A172 (cell line): ENCODE data around the gene CAMTA1. TPM values are rescaled to one million over a fixed set of nuclear protein-coding genes. Genes with fewer than 3 reads are reported as not detected.

Experiments
- DNase-seq: peaks from one replicate; pipeline ENCODE4 v3.0.0-alpha.2; 2015; ENCODE audit warnings: low spot score
- total RNA-seq: library from RNA; depleted of rRNA; stranded (reverse); fragments of >200 nt; shearing (Covaris generic); gene quantifications from 2 replicates; pipeline ENCODE4 v1.2.3, GENCODE V29; 2014

The CAMTA1 gene
- total RNA-seq, 1 experiment from 2014 or later: 97.5 TPM

DNA sequence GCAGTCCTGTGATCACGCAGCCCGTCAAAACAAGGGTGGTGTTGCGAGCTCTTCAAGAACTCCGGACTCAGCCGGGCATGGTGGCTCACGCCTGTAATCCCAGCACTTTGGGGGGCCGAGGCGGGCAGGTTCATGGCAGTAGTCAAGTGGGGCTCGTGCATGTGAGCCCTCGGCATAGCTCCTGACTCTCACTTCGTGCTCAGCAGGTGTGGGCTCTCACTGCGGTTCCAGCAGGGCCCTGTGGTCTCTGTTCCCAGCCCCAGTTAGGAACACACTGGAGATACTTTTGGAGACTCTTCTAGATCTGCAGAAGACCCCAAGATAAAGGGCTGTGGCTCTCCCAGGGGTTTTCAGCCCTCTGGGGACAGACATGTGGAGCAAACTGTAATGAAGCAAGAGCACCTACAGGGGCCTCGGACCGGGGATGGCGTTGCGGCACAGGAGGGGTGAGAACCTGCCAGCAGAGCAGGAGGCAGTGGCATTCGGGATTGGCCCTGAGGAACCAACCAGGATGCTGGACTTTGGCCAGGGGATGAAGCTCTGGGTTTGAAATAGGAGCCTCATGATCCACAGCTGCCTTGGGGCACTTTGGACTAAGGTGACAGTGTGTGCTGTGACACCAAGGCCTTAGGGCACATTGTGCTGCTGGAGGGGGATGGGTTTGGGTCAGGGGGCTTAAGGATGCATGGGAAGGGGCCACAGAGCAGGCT, 443.2 kb downstream of the CAMTA1 start:
- no peak for DNase-seq

DNA sequence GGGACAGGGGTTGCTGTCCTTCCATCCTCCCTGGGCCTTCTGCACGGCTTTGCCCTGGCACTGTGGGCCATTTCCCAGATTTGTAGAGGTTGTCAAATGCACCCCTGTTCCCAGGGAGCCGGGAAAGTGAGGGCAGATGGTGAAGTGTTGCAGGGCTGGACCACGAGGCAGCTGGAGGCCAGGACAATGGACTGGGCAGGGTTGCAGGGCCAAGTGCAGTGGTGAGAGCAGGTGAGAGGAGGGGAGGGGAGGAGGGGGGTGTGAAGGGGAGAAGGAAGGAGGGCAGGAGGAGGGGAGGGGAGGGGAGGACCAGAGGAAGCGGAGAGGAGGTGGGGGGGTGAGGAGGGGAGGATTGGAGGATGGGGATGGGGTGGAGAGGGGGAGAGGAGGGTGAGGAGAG, 443.9 kb downstream of the CAMTA1 start:
- no peak for DNase-seq

DNA sequence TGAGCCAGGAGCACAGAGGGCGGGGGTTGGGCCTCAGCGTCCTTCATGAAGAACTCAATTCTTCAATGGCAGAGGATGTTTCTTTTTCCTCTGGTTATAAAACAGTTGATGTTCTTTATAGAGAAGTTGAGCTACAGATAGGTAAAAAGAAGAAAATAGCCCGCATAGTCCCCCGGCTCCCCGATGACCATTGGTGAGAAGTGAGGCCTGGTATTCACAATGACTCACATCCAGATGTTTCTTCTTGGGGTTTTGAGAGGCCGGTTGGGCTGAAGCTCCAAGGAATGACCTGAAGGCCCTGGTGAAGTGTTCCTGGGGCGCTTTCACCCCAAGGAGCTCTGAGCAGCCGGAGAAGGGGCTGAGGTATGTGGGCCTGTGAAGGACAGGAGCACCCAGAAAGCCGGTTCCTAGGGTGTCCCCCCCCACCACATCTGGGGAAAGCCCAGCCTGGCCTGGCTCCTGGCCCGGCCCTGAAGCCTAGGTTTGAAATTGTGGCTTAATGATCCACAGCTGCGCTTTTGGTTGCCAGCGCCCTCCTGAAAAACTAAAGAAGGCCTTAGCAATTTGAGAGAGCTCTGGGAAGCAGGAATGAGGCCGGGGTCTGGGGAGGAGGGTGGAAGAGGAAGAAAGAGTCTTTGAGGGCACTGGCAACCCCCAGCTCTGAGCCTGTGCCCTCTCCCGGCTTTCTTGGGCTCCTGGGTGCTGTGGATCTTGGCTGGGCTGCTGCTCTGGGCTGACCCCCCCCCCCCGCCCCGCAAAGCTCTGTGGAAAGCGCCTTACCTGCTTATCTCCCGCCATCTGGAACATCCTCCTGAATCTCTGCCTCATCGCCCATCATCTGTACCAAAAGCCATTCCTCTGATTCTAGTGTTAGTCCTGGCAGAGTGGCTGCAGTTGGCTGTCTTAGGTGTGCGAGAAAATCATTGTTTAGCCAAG, 444.7 kb downstream of the CAMTA1 start:
- no peak for DNase-seq

DNA sequence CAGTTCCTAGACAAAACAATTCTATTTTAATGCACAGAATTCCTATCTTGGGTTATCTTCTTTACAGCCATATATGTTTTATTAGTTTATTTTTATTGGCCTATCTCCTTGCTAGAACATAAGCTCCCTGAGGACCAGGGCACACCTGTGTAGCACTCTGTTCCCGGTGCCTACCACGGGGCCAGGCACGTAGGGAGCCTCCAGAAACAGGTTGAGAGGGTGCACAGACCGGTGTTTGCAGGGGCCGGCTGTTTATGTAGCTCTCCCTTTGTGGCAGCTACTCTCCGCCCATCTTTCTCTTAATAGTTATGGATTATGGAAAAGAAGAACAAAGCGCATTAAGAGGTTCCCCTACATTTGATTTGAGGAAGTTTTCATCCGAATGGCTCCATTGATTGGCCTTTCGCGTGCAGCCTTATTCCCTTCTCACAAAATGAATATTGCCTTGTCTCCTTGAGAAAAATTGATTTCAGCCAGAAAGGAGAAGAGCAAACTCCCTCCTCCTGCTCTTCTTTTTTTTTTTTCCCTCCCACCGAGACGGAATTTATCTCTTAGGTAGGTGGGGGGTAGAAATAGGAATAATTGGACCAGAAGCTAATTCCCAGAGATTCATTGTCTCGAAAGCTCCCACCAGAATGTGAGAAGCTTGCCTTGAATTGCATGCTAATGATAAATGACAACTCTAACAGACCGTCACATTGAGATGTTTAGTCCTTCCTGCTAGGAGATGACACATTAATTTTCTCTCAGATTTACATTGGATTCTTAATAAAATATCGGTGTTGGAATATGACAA, 447.4 kb downstream of the CAMTA1 start:
- no peak for DNase-seq

GRCh38 chr1:7233237-7233540, 447.9 kb downstream of the CAMTA1 start:
- no peak for DNase-seq

GRCh38 chr1:7233646-7234470, 448.6 kb downstream of the CAMTA1 start:
- no peak for DNase-seq

- DNase-seq: no peak
These were observed 449.2 kb downstream of the CAMTA1 start for GRCh38 chr1:7234471-7234755.

DNA sequence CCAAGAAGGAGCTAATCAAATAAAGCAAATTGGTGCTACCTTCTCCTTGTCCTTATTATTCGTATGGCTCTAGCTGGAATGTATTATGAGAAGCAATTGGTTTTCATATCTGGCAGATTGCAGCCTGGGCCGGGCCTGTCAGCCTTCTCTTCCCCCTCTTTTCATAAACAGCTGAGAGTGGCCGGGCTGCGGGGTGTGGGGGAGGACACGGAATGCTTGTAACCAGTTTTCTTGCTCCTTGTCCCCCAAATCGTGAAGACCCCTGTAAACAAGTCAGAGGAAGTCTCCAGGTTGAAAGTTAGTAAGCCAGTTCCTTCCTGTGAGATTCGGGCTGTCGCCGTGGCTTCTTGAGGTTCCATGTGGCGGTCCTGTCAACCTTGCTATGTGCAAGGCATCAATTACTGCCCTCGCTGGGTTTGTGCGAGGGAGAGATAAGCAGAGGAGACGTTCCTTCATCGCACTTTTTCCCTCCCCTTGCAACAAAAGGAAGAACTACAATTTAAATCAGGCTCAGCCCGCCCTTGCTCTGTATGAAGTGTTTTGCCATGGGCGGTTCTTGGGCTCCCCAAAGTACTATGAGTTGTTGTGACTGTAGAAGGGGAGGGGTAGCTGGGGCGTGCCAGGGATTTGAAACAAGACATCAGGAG, 450.7 kb downstream of the CAMTA1 start:
- DNase-seq: no peak

DNA sequence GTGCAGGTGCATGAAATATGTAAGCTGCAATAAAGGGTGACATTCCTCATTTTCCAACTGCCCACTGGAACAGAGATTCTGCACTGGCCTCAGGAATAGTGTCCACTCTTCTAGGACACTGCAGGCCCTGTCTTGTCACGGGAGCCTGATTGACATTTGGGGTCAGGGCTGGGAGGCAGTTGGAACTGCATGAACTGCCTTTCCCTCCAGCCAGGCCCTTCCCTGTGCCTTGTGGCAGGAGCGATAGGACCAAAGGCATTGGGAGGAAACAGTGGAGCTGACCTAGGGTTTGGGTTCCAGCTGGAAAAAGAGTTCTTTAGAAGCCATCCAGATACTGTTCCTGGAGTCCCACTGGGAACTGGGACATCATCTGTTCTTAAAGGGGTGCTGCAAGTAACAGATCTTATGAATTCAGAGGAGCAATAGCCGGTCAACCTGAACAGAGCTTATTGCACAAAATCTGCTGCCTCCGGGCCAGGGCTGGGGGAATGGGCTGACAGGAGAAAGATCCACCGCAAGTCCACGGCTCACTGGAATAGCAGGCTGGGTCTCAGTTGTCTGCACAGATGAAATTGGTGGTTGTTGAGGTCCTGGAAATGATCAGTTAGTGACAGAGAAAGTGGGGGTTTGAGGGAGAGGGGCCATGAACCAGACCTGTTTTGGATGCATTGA, 451.7 kb downstream of the CAMTA1 start:
- DNase-seq: no peak

- DNase-seq: no peak
These were observed 461.9 kb downstream of the CAMTA1 start for GRCh38 chr1:7247158-7247557.

GRCh38 chr1:7247791-7248548, 462.7 kb downstream of the CAMTA1 start:
- no peak for DNase-seq

- DNase-seq: no peak
These were observed 463.4 kb downstream of the CAMTA1 start for GRCh38 chr1:7248549-7249199.

DNA sequence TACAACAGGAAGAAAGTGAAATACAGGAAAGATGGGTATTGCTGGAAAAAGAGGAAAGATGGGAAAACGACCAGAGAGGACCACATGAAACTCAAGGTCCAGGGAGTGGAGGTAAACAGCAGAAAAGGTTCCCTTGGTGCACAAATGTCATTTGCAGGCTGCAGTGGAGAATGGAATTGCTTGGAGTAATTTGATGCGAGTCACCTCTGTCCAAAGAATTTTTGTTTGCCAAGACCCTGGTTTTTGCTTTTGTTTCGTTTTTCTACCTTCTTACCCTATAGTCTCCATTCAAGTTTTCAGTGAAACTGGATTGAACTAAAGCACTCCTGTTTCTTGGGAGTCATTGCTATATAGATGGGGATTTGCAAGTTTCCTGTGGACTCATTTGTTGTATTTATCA, 464.3 kb downstream of the CAMTA1 start:
- DNase-seq: no peak

DNA sequence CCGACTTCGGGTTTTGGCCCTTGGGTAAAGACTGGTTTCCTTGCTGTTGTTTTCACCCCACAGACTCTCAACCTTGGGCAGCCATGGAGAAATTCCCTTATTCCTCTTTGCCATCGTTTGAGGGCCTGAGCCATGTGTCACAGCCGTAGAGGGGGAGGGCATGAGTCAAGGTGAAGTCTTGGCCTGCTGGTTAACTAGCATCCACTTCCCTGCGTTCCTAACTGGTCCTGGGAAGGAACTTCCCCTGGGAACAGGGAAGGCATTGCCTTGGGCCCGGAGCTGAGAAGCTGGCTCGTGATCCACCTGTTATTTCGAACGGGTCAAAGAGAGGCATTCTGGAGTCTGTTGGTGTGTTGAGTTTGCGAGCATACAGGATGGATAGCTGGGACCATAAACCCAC, 464.9 kb downstream of the CAMTA1 start:
- DNase-seq: peak; percentile 9

DNA sequence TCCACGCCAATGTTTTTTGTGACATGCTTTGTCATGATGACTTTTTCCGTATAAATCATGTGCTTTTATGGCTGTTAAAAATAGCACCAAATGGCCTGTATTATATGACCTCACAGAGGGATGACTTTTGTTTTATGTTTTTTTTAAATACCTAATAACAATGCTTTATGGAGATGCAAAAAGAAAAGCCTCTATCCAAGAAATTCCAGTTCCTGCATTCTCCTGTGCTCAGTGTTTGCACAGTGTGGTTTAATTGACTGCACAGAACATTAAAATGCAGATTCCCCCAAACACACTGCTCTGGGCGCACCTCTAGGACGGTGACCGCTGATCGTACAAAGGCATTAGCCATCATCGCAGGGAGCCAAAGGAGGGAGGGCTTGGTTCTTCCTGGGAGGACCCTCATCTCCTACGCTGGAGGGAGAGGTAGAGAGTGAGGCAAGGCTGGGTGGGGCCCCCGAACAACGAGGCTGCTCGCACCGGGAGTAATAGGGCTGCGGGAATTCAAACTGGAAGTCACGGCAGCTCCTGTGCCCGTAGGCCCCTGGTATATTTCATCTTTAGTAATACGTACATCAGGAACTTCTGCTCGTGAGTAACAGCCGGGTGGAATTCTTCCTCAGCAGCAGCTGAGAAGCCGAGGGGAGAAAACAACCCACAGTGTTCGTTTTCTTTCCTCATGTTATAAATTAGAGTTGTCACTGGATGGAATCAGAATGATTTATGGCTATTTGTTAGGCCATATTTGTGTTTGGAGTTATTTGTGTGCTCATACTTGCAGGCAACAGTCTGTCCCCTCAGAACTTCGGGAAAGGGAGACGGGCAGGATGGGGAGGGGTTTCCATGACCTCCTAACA, 465.6 kb downstream of the CAMTA1 start:
- no peak for DNase-seq

- DNase-seq: no peak
These were observed 466.2 kb downstream of the CAMTA1 start for GRCh38 chr1:7251454-7251800.

DNA sequence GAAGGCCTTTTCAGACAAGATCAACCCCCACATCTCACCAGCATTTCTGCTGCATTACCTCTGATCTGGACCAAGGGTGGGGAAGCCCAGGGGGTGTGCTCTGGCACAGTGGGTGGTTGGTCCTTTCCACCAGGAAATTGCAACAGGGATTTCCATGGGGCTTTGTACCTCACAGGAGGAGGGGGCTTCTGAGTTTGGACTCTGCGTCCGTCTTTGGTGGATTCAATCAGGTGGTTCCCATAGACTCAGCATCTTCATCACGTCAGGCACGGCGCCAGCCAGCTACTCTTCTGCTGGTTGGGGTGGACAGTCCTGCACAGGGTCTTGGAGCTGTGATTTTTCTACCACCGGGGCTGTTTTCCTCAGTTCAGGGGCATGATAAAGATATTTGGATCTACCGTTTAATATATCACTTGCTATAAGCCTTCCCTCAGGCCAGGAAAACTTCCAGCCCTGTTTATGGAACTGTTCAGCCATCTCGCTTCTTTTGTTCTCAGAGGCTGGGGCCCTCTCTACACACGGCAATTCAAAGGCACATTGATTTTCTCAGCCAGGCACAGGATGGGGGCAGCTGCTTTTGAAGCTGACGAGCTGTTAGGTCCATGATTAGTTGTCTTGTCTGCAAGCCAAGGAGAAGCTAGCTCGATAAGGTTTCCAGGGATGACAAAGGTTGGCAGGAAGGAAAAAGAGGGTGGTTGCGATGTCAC, 467.3 kb downstream of the CAMTA1 start:
- no peak for DNase-seq

DNA sequence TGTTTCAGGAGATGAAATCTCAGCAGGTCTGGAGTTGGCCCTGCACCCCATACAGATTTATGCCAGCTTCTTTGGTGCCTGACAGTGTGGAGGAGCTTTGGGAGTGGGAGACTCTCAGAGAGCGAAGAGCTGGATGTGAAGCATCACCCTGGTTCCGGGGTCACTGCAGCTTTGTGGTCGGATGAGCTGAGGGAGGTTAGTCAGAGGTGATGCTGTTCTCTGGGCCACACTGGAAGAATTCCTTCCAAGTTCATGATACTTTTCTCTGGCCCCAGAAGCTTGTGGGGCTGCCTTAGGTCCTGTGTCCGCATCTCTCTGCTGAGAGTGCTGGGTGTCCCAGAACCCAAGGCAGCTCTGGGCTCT, 467.8 kb downstream of the CAMTA1 start:
- DNase-seq: no peak
